Stimulated activated CD8-positive, alpha-beta memory T cell treated with anti-CD3 and anti-CD28 coated beads, Interleukin-7, amount 100 ng/mL, for 48 hours (primary cell): ENCODE data around the gene MAGEA2.
"Not testable (repeated sequence)": the region's sequence is repeated elsewhere in the genome, so short reads cannot be mapped to it uniquely, and the experiment has no call there.

Source experiments
- DNase-seq, 2 donors: peaks; one replicate each; pipeline ENCODE4 v3.0.0-alpha.2; 2020; ENCODE audit warnings: low read depth in 1 of 2; ENCODE audit errors: extremely low read depth in 1 of 2

MAGEA2 gene

GRCh38 chrX:152753686-152754650, at the start of gene MAGEA2:
Gene MAGEA2, minus strand, starts transcription at chrX:152753842. Its CDS starts 2,479 bp downstream, at chrX:152751363.
- DNase-seq, result not testable (repeated sequence)

- no peak for DNase-seq
Observed at GRCh38 chrX:152798945-152799344, 45.3 kb upstream of the MAGEA2 start.

- not testable (repeated sequence) for DNase-seq
Observed at GRCh38 chrX:152787062-152787461, 33.4 kb upstream of the MAGEA2 start.

- not testable (repeated sequence) for DNase-seq
Observed at GRCh38 chrX:152769549-152770289, 16.1 kb upstream of the MAGEA2 start, which contains the start of gene MAGEA6. Gene MAGEA6, minus strand, starts transcription at chrX:152769689. Its CDS starts 2,039 bp downstream, at chrX:152767650.

- DNase-seq, result not testable (repeated sequence)
Observed at GRCh38 chrX:152766562-152766961, 12.9 kb upstream of the MAGEA2 start.

- not testable (repeated sequence) for DNase-seq
Observed at GRCh38 chrX:152761582-152761981, 7.9 kb upstream of the MAGEA2 start.

- not testable (repeated sequence) for DNase-seq
Observed at GRCh38 chrX:152759544-152759943, 5.9 kb upstream of the MAGEA2 start.

- DNase-seq, result not testable (repeated sequence)
Observed at GRCh38 chrX:152758918-152759317, 5.3 kb upstream of the MAGEA2 start, which contains the start of gene CSAG3. Gene CSAG3, plus strand, starts transcription at chrX:152759218.

GRCh38 chrX:152754871-152755270, 1.2 kb upstream of the MAGEA2 start:
- not testable (repeated sequence) for DNase-seq

GRCh38 chrX:152738560-152738959, 15.1 kb downstream of the MAGEA2 start:
- DNase-seq, result no peak

- DNase-seq, result not testable (repeated sequence)
Observed at GRCh38 chrX:152736528-152736927, 17.1 kb downstream of the MAGEA2 start.

- DNase-seq, result no peak
Observed at GRCh38 chrX:152735860-152736511, 17.7 kb downstream of the MAGEA2 start.

- DNase-seq, result no peak
Observed at GRCh38 chrX:152735101-152735500, 18.5 kb downstream of the MAGEA2 start.

GRCh38 chrX:152734143-152734858, 19.3 kb downstream of the MAGEA2 start:
- not testable (repeated sequence) for DNase-seq

- DNase-seq, result no peak
Observed at GRCh38 chrX:152733261-152733975, 20.2 kb downstream of the MAGEA2 start, which contains the start of the genes CSAG1 and MAGEA12. Gene CSAG1, minus strand, starts transcription at chrX:152733721. Its CDS starts 1,261 bp downstream, at chrX:152732460. Gene MAGEA12, plus strand, starts transcription at chrX:152733757. Its CDS starts 2,405 bp downstream, at chrX:152736162.

- no peak for DNase-seq
Observed at GRCh38 chrX:152725409-152725808, 28.2 kb downstream of the MAGEA2 start.

GRCh38 chrX:152713815-152714787, 39.5 kb downstream of the MAGEA2 start, which contains the start of gene MAGEA2B:
Gene MAGEA2B, plus strand, starts transcription at chrX:152714628. Its CDS starts 2,479 bp downstream, at chrX:152717107.
- DNase-seq, result not testable (repeated sequence)

- DNase-seq, result not testable (repeated sequence)
Observed at GRCh38 chrX:152713195-152713594, 40.4 kb downstream of the MAGEA2 start.
